ENCODE data around the gene MINDY2.
"Not testable (repeated sequence)": the region's sequence is repeated elsewhere in the genome, so short reads cannot be mapped to it uniquely, and the experiment has no call there.

Gene MINDY2

DNA sequence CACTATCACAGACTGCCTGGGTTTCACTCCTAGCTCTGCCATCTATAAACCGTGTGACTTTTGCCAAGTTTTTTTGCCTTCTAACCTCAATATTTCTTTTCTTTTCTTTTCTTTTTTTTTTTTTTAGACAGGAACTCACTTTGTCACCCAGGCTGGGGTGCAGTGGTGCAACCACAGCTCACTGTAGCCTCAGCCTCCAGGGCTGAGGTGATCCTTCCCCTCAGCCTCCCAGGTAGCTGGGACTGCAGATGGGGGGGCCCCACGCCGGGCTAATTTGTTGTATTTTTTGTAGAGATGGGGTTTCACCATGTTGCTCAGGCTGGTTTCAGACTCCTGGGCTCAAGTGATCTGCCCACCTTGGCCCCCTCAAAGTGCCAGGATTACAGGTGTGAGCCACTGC is 18.4 kb upstream of the MINDY2 start:
- no peak for DNase-seq

DNA sequence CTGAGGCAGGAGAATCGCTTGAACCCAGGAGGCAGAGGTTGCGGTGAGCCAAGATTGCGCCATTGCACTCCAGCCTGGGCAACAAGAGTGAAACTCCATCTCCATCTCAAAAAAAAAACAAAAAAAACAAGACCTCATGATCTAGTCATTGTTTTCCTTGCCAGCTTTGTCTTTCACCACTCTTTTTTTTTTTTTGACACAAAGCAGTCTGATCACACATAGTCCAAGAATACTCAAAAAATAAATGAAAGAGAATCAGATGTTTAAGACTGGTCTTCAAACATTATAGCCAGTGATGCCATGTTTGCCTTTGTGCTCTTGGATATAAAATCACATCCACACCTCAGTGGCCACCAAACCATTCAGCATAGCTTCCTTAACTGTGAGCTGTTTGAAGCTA is 15.8 kb upstream of the MINDY2 start:
- no peak for DNase-seq

DNA sequence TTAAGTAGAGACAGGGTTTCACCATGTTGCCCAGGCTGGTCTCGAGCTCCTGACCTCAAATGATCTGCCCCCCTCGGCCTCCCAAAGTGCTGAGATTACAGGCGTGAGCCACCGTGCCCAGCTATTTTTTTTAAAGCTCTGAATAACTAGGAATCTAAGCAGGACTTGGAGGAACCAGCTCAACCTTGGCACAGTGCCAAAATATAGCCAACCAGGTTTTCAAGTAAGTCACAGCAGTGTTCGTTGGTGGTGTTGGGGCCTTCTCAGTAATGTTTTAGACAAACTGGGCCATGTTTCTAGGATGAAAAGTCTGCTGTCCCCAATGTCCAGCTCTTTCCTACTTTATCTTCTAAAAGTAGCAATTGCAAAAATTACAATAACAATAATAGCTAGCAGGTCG is 15.1 kb upstream of the MINDY2 start:
- DNase-seq = no peak

DNA sequence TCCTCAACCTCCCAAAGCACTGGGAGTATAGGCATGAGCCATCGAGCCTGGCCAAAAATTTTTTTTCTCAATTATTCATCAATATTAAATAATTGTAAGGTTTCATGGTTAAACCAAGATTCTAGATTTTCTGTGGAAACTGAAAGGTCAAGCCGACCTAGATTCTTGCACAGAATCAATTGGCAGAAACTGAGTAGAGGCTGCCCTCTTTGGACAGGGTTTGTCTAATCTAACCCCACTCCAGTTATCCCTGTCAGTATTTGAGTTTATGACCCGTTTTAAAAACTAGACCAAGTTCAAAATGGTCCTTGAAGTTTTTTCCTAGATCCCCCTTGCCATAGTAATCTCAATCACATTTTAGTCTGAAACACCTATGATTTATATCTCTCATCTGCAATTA is 13.0 kb upstream of the MINDY2 start:
- DNase-seq = no peak

DNA sequence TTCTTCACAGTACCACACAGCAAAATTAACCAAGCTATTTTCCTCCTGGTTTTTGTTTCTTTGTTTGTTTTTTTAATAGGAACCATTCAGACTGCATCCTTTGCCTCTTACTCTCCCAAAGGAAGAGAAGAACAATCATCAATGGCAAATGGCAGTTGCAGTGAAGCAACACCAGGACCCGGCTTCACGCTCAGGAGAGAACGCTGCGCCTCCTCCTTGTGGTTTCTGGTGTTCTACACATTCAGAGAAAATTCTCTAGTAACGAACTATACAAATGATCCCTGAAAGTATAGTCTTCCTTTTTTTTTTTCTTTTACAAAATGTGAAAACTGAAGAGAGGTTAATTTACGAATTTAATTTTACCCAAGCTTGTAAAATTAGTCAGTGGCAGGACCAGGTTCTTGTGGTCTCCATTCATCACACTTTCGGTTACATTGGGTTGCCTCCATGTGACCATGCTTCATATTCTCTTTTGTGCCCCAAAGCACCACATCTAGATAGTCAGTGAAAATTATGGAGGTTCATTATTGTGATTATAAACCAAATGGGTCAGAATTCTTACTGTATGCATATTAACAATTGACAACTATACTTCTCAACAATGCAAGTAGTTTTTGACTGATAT is 10.6 kb upstream of the MINDY2 start:
- no peak for DNase-seq

DNA sequence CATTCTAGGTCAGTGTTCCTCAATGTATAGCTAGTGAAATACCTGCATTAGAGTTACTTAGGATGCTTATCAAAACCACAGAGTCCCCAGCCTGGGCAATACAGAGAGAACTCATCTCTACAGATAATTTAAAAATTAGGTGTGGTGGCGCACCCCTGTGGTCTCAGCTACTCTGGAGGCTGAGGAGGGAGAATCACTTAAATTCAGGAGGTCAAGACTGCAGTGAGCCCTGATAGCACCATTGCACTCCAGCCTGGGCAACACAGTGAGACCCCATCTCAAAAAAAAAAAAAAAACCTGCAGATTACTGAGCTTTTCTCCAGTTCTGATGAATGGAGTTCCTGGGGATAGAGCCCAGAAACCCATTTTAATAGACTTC is 10.1 kb upstream of the MINDY2 start:
- no peak for DNase-seq

DNA sequence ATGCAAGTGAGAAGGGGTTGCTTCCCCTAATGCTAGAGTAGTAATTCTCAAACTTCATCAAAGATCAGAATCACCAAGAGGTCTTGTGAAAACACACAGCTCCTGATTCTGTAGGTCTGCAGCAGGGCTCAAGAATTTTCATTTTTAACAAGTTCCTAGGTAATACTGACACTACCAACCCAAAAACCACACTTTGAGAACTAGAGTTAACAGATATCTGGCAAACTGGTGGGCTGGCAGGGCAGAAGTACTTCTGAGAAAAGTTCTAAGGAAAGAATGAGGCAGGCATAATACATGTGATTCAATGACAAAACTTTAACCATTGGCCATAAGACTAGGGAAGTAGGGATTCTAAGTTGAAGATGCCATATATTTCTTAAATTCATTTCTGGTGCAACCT is 8.8 kb upstream of the MINDY2 start:
- no peak for DNase-seq

DNA sequence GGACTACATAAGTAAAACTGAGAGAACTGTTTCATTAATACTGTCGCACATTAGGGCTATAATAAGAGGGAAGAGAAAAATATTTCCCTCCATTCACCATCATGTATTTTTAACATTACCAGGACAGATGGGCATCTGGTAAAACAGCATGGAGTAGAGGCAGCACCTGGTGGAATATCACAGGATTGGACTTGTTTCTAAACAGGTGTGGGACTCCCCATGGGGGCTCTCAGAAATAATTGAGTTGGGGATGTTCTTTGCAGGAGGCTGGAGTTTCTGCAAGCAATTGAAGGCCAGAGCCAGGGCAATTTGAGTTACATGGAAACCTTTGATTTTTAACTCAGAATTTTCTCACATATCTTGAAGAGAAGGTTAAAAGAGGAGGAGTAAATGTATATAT is 8.4 kb upstream of the MINDY2 start:
- DNase-seq = peak; percentile 35 to 75

DNA sequence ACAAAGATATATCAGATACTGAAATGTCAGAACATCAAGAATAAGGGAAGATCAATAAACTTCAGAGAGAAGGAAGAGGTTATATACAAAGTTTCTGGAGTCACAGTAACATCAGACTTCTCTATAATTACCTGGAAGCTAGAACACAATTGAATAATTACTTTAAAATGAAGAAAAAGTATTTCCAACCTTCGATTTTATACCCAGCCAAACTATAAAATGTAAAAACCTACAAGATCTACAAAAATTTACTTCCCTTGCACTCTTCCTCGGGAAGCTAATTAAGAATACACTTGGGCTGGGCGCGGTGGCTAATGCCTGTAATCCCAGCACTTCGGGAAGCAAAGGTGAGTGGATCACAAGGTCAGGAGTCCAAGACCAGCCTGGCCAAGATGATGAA is 6.6 kb upstream of the MINDY2 start:
- no peak for DNase-seq

DNA sequence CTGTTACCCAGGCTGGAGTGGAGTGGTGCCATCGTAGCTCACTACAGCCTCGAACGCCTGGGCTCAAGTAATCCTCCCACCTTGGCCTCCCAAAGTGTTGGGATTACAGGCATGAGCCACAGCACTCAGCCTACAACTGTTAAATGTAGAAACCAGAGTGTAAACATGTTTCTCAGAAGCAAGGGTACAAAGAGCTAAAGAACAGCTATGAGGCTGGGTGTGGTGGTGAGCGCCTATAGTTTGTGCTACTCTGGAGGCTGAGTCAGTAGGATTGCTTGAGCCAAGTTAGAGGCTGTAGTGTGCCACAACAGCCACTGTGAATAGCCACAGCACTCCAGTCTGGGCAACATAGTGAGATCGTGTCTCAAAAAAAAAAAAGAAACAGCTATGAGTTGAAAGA is 4.8 kb upstream of the MINDY2 start:
- DNase-seq = no peak

DNA sequence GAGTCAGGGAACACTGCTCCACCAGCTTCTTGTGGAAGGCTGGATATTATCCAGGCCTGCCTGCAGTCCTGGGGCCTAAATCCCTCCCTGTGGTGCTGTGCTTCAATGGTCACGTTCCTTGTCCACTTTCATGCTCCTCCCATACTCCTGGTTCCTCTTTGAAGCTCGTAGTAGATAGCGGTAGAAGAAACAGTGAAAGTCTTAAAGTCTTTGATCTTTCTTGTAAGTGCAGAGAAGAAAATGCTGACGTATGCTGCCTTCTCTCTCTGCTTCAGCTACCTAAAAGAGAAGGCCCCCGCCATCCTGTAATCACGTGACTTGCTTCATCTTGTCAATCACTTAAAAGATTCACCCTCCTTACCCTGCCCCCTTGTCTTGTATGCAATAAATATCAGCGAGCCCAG is 2.5 kb upstream of the MINDY2 start:
- not testable (repeated sequence) for DNase-seq

DNA sequence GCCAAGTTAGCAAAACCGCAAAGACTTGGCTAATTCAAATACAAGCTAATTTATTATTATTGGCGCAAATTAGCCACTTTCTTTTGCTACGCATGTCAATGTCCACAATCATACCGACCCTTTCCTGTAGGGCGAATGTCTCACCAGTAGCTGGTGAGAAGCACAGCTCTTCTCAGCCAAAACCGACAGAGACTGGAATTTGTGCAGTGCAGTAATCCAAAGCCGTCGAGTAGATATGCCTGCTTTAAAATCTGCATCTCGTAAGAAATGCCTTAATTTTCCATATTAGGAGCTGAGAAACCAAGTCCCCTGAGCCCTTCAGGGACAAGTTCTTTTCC is 614 bp upstream of the MINDY2 start:
- peak in 1 of 2 experiments; percentile 63 for DNase-seq

DNA sequence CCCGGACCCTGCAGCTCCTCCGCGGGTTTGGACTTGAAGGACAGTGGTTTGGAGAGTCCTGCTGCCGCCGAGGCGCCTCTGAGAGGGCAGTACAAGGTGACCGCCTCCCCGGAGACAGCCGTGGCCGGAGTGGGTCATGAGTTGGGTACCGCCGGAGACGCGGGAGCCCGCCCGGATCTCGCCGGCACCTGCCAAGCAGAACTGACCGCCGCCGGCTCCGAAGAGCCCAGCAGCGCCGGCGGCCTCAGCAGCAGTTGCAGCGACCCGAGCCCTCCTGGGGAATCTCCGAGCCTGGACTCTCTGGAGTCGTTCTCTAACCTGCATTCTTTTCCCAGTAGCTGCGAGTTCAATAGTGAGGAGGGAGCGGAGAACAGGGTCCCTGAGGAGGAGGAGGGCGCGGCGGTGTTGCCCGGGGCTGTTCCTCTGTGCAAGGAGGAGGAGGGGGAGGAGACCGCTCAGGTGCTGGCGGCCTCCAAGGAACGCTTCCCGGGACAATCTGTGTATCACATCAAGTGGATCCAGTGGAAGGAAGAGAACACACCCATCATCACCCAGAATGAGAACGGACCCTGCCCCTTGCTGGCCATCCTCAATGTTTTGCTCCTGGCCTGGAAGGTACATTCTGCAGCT is 634 bp downstream of the MINDY2 start:
- DNase-seq = peak in 1 of 2 experiments; percentile 27

DNA sequence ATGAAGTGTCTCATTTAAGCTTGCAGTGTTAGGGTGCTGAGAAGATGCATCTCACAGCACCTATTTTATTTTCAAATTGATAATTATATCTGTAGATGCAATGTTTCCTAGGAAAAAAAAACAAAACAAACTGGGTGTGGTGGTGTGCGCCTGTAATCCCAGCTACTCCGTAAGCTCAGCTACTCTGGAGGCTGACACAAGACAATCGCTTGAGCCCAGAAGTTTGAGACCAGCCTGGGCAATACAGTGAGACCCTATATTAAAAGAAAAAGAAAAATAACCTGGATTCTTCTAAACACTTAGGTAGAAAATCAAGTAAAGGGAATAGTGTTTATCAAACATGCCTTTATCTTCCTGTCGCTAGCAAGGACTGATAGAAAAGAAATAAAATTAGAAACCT is 1.9 kb downstream of the MINDY2 start:
- no peak for DNase-seq

DNA sequence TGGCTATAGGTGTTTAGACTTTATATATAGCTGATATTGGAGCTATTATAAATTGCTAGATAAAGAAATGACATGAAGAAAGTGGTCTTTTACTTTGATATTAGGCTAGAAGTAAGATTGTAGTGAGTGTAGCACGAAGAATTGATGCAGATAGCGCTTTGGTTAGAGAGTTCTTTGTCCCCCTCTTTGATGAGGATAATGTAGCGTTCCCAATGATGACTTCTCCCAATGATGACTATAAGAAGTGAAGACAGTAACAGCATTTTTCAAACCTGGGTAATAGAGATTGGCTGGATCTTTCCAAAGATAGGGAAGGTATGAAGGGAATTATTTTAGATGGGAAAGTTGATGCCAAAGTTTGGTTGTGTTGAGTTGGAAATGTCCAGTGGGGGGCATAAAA is 4.3 kb downstream of the MINDY2 start:
- DNase-seq = no peak

DNA sequence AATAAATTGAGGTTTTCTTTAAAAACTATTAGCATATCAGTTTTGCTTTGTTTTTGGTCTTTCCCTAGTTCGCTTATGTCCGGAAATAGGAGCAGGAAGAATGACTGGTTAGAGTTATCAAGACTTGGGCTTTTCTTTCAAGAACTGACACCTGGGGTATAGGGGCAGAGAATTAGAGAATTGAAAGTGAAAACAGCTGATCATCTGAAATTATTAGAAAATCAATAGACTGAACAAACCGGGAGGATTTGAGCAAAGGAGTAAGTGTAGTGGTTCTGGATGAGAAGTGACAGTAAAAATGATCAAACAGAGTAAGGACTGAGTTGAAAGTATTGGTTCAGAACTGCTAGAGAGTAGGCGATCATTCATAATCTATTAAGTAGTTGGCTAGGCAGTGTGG is 6.0 kb downstream of the MINDY2 start:
- no peak for DNase-seq

DNA sequence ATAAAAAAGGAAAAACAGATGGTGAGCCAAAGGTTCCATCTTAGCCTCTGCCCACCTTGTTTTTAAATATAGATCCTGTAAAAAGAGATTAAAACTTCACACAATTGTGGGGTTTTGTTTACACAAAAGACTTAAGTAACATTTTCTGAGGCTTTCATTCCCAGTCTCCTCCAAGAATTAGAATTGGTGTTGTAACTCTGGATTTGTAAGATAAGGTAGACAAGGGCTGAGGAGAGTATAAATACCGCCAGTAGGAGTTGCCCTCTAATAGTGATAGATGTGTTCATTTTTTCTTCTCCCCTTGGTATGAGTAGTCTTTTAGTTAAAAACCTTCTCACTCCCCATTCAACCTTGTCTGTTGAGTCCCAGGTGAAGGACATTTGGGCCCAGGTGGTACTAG is 8.5 kb downstream of the MINDY2 start:
- no peak for DNase-seq

DNA sequence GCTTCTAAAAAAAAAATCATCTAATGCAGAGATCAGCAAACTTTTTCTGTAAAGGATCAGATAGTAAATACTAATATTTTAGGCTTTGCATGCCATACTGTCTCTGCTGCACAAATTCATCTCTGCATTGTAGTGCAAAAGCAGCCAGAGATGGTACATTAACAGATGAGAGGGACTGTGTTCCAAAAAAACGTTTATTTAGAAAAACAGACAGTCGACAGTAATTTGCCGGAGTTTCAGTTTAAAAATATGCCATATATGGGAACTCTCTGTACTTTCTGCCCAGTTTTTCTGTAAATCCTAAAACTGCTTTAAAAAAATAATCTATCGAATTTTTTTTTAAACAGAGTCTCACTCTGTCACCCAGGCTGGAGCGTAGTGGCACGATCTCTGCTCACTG is 14.3 kb downstream of the MINDY2 start:
- DNase-seq = no peak

DNA sequence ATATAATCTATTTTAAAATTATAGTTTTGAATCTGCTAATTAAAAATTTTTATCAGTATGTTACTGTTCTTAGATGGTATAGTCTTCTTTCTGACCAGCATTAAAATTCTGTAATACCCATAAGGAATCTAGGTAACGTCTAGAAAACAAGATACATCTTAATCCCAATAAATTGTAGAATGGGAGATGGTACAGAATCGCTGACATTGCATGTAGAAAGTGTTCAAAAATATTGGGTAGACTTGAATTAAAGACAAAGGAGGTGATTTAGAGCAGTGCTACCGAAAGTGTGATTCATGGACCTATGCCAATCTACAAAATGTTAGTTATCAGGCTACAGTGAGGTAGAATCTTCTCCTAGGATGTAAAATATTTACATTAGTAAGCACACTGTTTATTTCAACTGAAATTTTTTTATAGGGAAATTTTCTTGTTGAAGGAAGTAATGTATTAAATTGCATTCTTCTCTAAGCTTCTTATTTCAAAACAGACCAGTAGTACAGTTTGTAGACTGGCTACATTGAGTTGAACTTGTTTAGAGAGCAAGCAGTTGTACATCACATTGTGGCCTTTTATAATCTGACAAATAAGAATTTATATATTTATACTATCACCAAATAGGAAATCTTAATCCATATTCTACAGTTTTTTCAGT is 17.1 kb downstream of the MINDY2 start:
- DNase-seq = no peak

DNA sequence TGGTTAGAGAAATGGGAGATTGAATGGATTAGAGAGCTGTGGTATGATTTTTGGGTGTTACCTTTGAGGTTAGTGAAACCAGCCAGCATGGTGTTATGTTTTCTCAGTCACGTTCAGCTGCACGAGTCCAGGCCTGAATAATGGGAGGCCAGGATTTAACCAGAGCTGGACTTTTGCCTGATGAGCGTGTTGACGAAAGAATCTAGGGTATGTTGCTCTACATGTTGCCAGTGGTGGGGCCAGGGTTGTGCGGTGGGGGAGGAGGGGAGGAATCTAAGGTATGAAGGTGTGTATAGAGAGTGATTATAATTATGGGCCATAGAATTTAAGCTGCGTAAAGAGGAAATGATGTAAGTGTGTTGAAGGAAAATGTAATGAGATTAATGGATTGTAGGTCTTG is 22.8 kb downstream of the MINDY2 start:
- no peak for DNase-seq

DNA sequence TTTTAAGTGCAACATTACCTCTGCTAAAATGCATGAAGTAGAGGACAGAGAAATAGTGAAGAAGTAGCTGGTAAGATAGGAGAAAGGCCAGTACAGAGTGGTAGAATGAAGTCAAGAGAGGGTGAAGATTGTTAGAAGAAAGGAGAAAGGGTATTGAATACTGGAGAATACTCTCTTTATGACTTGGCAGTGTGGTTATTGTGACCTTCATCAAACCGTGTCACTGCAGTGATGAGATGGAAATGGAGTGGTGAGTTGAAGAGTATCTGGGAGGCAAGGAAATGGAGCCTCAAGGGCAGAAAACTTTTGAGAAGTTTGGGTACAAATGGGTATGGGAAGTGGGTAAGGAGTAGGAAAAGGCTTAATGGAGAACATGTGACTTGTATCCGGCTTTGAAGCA is 24.7 kb downstream of the MINDY2 start:
- DNase-seq = no peak

DNA sequence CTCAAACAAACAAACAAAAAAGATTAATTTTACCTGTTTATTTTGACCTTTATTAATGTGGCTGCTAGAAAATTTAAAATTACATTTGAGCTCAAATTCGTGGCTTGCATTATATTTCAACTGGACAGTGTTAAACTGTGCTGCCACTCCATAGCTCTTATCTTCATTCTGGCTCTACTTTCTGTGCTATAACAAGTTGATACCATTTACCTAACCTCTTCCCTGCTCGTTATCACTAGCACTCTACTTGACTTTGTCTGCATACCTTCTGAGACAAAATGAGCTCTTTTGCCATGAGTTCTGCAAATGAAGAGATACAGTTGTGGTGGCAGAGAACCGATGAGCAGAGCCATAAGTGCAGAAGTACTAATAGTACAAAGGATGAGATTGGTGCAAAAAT is 26.4 kb downstream of the MINDY2 start:
- no peak for DNase-seq

DNA sequence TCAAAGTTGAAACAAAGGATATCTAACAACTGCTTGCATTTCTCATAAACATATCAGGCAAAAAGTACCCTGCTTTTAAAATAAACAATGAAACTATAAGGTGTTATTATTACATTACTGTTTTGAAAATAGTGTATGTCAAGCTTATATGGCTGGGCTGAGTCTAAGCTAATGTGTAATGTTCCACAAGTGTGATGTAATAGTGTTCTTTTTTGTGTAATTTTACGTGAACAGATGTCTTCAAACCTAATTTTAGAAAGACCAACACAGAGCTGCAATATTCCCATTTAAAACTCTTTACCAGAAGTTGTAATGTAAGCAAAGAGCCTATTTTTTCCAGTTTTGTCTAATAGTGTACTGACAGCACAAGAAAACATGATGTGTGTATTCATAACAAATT is 34.0 kb downstream of the MINDY2 start:
- DNase-seq = no peak

DNA sequence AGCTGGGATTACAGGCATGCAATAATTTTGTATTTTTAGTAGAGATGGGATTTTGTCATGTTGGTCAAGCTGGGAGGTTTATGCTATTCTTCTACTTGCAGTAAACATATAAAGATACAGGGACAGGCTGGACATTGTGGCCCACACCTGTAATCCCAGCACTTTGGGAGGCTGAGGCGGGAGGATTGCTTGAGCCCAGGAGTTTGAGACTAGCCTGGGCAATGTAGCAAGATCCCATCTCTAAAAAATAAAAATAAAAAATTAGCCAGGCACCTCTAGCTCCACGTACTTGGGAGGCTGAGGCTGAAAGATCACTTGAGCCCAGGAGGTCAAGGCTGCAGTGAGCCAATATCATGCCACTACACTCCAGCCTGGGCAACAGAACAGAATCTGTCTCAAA is 52.2 kb downstream of the MINDY2 start:
- DNase-seq = not testable (repeated sequence)

DNA sequence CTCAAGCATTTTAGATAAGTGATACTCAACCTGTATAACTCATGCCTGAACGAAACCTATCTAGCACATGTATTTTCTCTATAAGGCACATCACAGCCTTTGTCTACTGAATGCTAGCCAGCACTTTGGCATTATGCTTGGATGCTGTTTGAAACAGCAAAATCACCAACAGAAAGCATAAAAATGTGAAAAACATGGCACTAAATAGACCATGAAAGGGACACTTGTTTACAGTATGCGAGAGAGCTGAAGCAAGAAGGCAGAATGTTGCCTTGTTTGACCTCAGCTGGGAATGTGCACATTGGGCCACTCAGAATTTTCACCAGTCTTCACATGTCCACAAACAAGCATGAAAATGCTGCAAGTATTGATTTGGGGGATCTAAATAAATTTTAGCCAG is 59.5 kb downstream of the MINDY2 start:
- DNase-seq = no peak

Data from NCI-H2081 (cell line).